Testis (tissue), 3 donors: ENCODE results near the gene TRMT61A. TPM values are rescaled to one million over a fixed set of nuclear protein-coding genes. Genes with fewer than 3 reads are reported as not detected.

Experiments used
- DNase-seq: peaks from one replicate; pipeline ENCODE4 v3.0.0-alpha.2; 2019
- H3K27ac ChIP-seq, 2 donors: fragments of 200-600 bp; sonication (generic); one replicate each; pipeline ENCODE4 v1.5.1; 2019
- H3K27me3 ChIP-seq: fragments of 200-600 bp; sonication (generic); one replicate; pipeline ENCODE4 v1.5.1; 2019
- H3K36me3 ChIP-seq: fragments of 200-600 bp; sonication (generic); one replicate; pipeline ENCODE4 v1.5.1; 2017; ENCODE audit warnings: low read depth; ENCODE audit errors: missing control alignments
- H3K4me1 ChIP-seq: fragments of 200-600 bp; sonication (generic); one replicate; pipeline ENCODE4 v1.5.1; 2019
- H3K4me3 ChIP-seq, 2 donors: fragments of 200-600 bp; sonication (generic); one replicate each; pipeline ENCODE4 v1.5.1; 2017 to 2019
- H3K9me3 ChIP-seq: fragments of 200-600 bp; sonication (generic); one replicate; pipeline ENCODE4 v1.5.1; 2017
- POLR2A ChIP-seq: fragments of 450-650 bp; IDR thresholded peaks from one replicate; pipeline ENCODE4 v1.6.1; 2017; ENCODE audit warnings: antibody characterized with exemption, mild to moderate bottlenecking, moderate library complexity
- WGBS, 2 donors: methylation state at CpG; one replicate each; pipeline ENCODE4 v1.1.5; 2018; 5-methylcytosine and 5-hydroxymethylcytosine counted together
- intact Hi-C: fragments of 100-400 bp; cut with DNase I; formaldehyde crosslinking; loops from one replicate; pipeline ENCODE4 v1.15.1; 2023; ENCODE audit warnings: low total_unique reads
- polyA plus RNA-seq: library from polyadenylated mRNA; stranded (reverse); fragments of 350-450 nt; fragmentation: Illumina TruSeq; extraction: RNeasy Lipid Tissue Mini Kit (QIAGEN cat#74804); gene quantifications from one replicate; pipeline ENCODE4 v1.2.3, GENCODE V29; 2014; ENCODE audit warnings: low read depth, low replicate concordance; ENCODE audit not compliant: insufficient read depth
- total RNA-seq, 2 donors: library from RNA; depleted of rRNA; stranded (reverse); fragments of >200 nt; gene quantifications; one replicate each; pipeline ENCODE4 v1.2.3, GENCODE V29; 2016
- TF ChIP-seq, protein P1 (sequence below), 3 experiments: fragments of 450-650 bp in 2 of 3; fragments of 200-600 bp in 1 of 3; sonication (generic) in 1 of 3; IDR thresholded peaks; one replicate each; pipeline ENCODE4 v1.5.1; 2016 to 2019; ENCODE audit warnings: antibody characterized with exemption in 3 of 3, mild to moderate bottlenecking in 2 of 3, moderate library complexity in 1 of 3

The TRMT61A gene
- total and polyA plus RNA-seq, 3 donors from 2014 or later: 12.1 to 29.8 (median 19.1) TPM

DNA sequence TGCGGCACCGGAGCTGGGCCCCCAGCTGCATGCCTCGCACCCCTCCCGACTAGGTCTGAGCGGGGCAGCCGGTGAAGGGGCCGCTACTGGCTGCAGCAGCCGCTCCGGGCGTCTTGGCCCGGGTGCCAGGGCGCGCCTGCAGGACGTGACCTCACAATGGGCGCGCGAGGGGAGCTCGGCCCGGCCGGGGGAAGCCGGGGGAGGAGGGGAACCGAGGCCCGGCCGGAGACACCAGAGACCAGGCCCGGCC, 33.1 kb downstream of the TRMT61A start:
- intact Hi-C loops: no loop called here
- H3K4me3 ChIP-seq: peak overlapping the region; percentile 99
- peak overlapping the region; percentile 88 to 95 for H3K27ac ChIP-seq
- WGBS, 2 donors: 0% methylated on average over 19 of the region's 25 CpGs; no CpG with 5 or more reads in 1 of the 2 donors
- TF ChIP-seq POLR2A: no peak
- TF ChIP-seq, protein P1, sequence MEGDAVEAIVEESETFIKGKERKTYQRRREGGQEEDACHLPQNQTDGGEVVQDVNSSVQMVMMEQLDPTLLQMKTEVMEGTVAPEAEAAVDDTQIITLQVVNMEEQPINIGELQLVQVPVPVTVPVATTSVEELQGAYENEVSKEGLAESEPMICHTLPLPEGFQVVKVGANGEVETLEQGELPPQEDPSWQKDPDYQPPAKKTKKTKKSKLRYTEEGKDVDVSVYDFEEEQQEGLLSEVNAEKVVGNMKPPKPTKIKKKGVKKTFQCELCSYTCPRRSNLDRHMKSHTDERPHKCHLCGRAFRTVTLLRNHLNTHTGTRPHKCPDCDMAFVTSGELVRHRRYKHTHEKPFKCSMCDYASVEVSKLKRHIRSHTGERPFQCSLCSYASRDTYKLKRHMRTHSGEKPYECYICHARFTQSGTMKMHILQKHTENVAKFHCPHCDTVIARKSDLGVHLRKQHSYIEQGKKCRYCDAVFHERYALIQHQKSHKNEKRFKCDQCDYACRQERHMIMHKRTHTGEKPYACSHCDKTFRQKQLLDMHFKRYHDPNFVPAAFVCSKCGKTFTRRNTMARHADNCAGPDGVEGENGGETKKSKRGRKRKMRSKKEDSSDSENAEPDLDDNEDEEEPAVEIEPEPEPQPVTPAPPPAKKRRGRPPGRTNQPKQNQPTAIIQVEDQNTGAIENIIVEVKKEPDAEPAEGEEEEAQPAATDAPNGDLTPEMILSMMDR (IDR thresholded peaks at IDR 0.05): no peak
- no peak for DNase-seq
- no peaks in the 10 kb centered on the region for H3K36me3 ChIP-seq
- H3K9me3 ChIP-seq: no peaks in the 10 kb centered on the region
- H3K27me3 ChIP-seq: no peaks in the 10 kb centered on the region
- peaks cover 39% of the 10 kb centered on the region for H3K4me1 ChIP-seq

- Histone ChIP-seq H3K27ac (peak within 1 kb of the TSS; percentile 88 to 95), H3K4me3 (peak within 1 kb of the TSS; percentile 99), H3K27me3 (no peaks in the 10 kb centered on the region), H3K4me1 (peaks cover 36% of the 10 kb centered on the region), H3K36me3 (no peaks in the 10 kb centered on the region), H3K9me3 (no peaks in the 10 kb centered on the region)
- peak; percentile 90 for DNase-seq
- TF ChIP-seq, protein P1 (IDR thresholded peaks at IDR 0.05): peak in 2 of 3 experiments; percentile 41 to 64
- TF ChIP-seq POLR2A: no peak
- intact Hi-C loops: no loop called here
- WGBS, 2 donors: 0 to 1% methylated on average over 20 of the region's 109 CpGs
Measured at GRCh38 chr14:103562429-103563225, 33.6 kb downstream of the TRMT61A start, which contains the start of the genes BAG5 and COA8. BAG5 (minus strand) TSS chr14:103562657; CDS start chr14:103561164, 1,493 bp downstream. COA8 (plus strand) TSS chr14:103562960; CDS start chr14:103563002, 42 bp downstream.

DNA sequence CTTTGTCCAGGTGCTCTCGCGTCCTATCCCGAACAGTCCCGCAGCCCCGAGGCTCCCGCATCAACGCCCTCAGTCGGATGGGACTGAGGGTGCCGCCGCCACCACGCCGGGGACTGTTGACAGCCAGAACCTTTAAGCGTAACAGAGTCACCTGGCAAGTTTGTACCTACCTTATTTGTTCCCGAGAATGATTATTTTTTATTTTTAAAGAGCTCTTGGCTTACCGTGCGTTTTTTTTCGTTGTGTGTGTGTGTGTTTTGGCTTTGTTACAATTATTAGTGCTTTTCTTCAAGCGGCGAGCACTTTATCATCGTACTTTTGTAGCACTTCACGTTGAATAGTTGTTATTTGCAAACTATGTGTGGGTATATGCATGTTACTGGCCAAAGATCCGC, 34.2 kb downstream of the TRMT61A start:
- Histone ChIP-seq H3K27me3 (no peaks in the 10 kb centered on the region), H3K9me3 (no peaks in the 10 kb centered on the region), H3K4me1 (peaks cover 36% of the 10 kb centered on the region), H3K4me3 (peak overlapping the region; percentile 99), H3K36me3 (no peaks in the 10 kb centered on the region), H3K27ac (peak overlapping the region; percentile 88 to 95)
- intact Hi-C loops: no loop called here
- no peak for DNase-seq
- TF ChIP-seq, protein P1 (IDR thresholded peaks at IDR 0.05): no peak
- no peak for TF ChIP-seq POLR2A
- 1% methylated on average over 20 to 22 of the region's 22 CpGs for WGBS, 2 donors

DNA sequence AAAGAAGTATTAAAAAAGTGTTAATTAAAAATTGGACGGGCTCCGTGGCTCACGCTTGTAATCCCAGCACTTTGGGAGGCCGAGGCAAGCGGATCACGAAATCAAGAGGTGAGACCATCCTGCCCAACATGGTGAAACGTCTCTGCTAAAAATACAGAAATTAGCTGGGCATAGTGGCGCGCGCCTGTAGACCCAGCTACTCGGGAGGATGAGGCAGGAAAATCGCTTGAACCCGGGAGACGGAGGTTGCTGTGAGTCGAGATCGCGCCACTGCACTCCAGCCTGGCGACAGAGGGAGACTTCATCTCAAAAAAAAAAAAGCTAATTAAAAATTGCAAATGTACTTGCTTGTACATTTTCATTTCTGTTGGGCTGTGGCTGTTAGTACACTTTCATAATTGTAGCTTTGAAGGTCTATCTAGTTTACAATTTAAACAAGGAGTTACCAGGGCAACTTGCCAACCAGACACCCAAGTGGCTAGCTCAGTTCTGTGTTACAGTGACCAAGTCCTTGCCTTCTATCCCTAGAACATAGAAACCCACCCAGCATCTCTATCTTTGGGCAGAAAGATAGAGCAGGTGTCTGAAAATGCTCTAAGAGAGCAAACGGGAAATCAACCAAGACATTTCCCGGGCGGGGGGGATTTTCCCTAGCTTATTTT, 35.0 kb downstream of the TRMT61A start:
- no peaks in the 10 kb centered on the region for H3K36me3 ChIP-seq
- no peak for DNase-seq
- H3K27ac ChIP-seq: peak overlapping the region in 1 of 2 donors; percentile 95
- no peaks in the 10 kb centered on the region for H3K27me3 ChIP-seq
- peak overlapping the region; percentile 99 for H3K4me3 ChIP-seq
- no peaks in the 10 kb centered on the region for H3K9me3 ChIP-seq
- intact Hi-C loops: no loop called here
- peaks cover 36% of the 10 kb centered on the region for H3K4me1 ChIP-seq
- TF ChIP-seq, protein P1 (IDR thresholded peaks at IDR 0.05): no peak
- no peak for TF ChIP-seq POLR2A
- WGBS, 2 donors: 33 to 39% methylated on average over 21 of the region's 21 CpGs
